ENCODE measurements around the gene AGAP1. TPM values are rescaled to one million over a fixed set of nuclear protein-coding genes. Genes with fewer than 3 reads are reported as not detected.

The AGAP1 gene
- total RNA-seq, 1 donor from 2014 or later = 27.5 TPM

- no peak for DNase-seq
These were observed 456.0 kb downstream of the AGAP1 start for GRCh38 chr2:235949567-235950472.

GRCh38 chr2:235950473-235950809, 456.6 kb downstream of the AGAP1 start:
- DNase-seq = no peak

- DNase-seq = no peak
These were observed 457.6 kb downstream of the AGAP1 start for GRCh38 chr2:235951493-235951892.

GRCh38 chr2:235951982-235952381, 458.1 kb downstream of the AGAP1 start:
- DNase-seq = no peak

GRCh38 chr2:235952714-235953113, 458.9 kb downstream of the AGAP1 start:
- DNase-seq = no peak

GRCh38 chr2:235954281-235954680, 460.4 kb downstream of the AGAP1 start:
- DNase-seq = no peak

GRCh38 chr2:235954888-235955480, 461.1 kb downstream of the AGAP1 start:
- DNase-seq = no peak

GRCh38 chr2:235955664-235956063, 461.8 kb downstream of the AGAP1 start:
- no peak for DNase-seq

GRCh38 chr2:235956281-235956970, 462.6 kb downstream of the AGAP1 start:
- no peak for DNase-seq

- DNase-seq = no peak
These were observed 463.4 kb downstream of the AGAP1 start for GRCh38 chr2:235957251-235957650.

- no peak for DNase-seq
These were observed 464.5 kb downstream of the AGAP1 start for GRCh38 chr2:235958221-235958930.

GRCh38 chr2:235958931-235959410, 465.1 kb downstream of the AGAP1 start:
- DNase-seq = no peak

GRCh38 chr2:235960011-235960715, 466.3 kb downstream of the AGAP1 start:
- DNase-seq = no peak

- DNase-seq = no peak
These were observed 467.1 kb downstream of the AGAP1 start for GRCh38 chr2:235960716-235961640.

- no peak for DNase-seq
These were observed 467.9 kb downstream of the AGAP1 start for GRCh38 chr2:235961711-235962110.

- DNase-seq = no peak
These were observed 470.2 kb downstream of the AGAP1 start for GRCh38 chr2:235963853-235964577.

GRCh38 chr2:235964787-235965390, 471.0 kb downstream of the AGAP1 start:
- no peak for DNase-seq

- no peak for DNase-seq
These were observed 472.6 kb downstream of the AGAP1 start for GRCh38 chr2:235966396-235966795.

GRCh38 chr2:235966932-235967757, 473.3 kb downstream of the AGAP1 start:
- DNase-seq = no peak
